ENCODE data around the gene ARL15.

- TF ChIP-seq POLR2AphosphoS5 (IDR thresholded peaks at IDR 0.05; ENCODE audit: low read depth) (no peak), CTCF (IDR thresholded peaks at IDR 0.05; ENCODE audit: insufficient read depth, low read length) (no peak), GABPA (IDR thresholded peaks at IDR 0.05; ENCODE audit: low read depth) (no peak)
These were observed 372.9 kb downstream of the ARL15 start for GRCh38 chr5:53937467-53937866.
